CD4-positive, CD25-positive, alpha-beta regulatory T cell (primary cell): Measurements from ENCODE around the gene TBC1D4. TPM values are rescaled to one million over a fixed set of nuclear protein-coding genes. Genes with fewer than 3 reads are reported as not detected.
A peak's percentile ranks its signal among the peaks of the same experiment; 100 is the strongest.
"Not testable (repeated sequence)": the region's sequence is repeated elsewhere in the genome, so short reads cannot be mapped to it uniquely, and the experiment has no call there.

ENCODE experiments used
- ATAC-seq, 2 donors: fragments of 150-1000 bp; cut with Tn5 transposase; one replicate each; pipeline ENCODE4 v1.10.0; 2021; ENCODE audit warnings: low read depth in 2 of 2, moderate number of reproducible peaks in 2 of 2, moderate library complexity in 1 of 2
- DNase-seq, 3 donors: peaks; one replicate each; pipeline versions ENCODE4 v3.0.0 to v3.0.0-alpha.2; 2012 to 2022; ENCODE audit warnings: mixed read lengths in 1 of 3
- H3K27ac ChIP-seq: one replicate; pipeline ENCODE4 v1.7.0; 2013; ENCODE audit warnings: mild to moderate bottlenecking, low read length; ENCODE audit not compliant: insufficient read depth, poor library complexity, severe bottlenecking
- H3K27me3 ChIP-seq: one replicate; pipeline ENCODE4 v1.7.0; 2013; ENCODE audit warnings: low read length; ENCODE audit not compliant: control insufficient read depth, insufficient read depth
- H3K36me3 ChIP-seq: one replicate; pipeline ENCODE4 v1.7.0; 2013; ENCODE audit warnings: mild to moderate bottlenecking, low read length, moderate library complexity; ENCODE audit not compliant: control insufficient read depth, insufficient read depth
- H3K4me1 ChIP-seq: 2 replicates; pipeline ENCODE4 v1.7.0; 2013; ENCODE audit warnings: mild to moderate bottlenecking, low read length; ENCODE audit not compliant: insufficient read depth, control insufficient read depth, poor library complexity, severe bottlenecking
- H3K4me3 ChIP-seq: one replicate; pipeline ENCODE4 v1.7.0; 2013; ENCODE audit warnings: low read depth, mild to moderate bottlenecking, low read length, moderate library complexity
- H3K9me3 ChIP-seq, 2 experiments: 1 replicate in 1 of 2; 2 replicates in 1 of 2; pipeline ENCODE4 v1.7.0; 2013; ENCODE audit warnings: low read length in 2 of 2, mild to moderate bottlenecking in 1 of 2, moderate library complexity in 1 of 2; ENCODE audit not compliant: control insufficient read depth in 2 of 2
- H3K27ac Mint-ChIP-seq, 3 donors: one replicate each; pipeline ENCODE4 v1.8.0; 2020 to 2022; ENCODE audit warnings: mild to moderate bottlenecking in 3 of 3, mixed read lengths in 3 of 3, moderate library complexity in 2 of 3
- H3K27me3 Mint-ChIP-seq: one replicate; pipeline ENCODE4 v1.8.0; 2022; ENCODE audit warnings: mild to moderate bottlenecking, mixed read lengths
- H3K36me3 Mint-ChIP-seq: one replicate; pipeline ENCODE4 v1.8.0; 2020; ENCODE audit warnings: mixed read lengths
- H3K4me1 Mint-ChIP-seq, 4 donors: one replicate each; pipeline ENCODE4 v1.8.0; 2020 to 2022; ENCODE audit warnings: mixed read lengths in 4 of 4, mild to moderate bottlenecking in 1 of 4
- H3K4me3 Mint-ChIP-seq, 4 donors: one replicate each; pipeline ENCODE4 v1.8.0; 2020 to 2022; ENCODE audit warnings: mild to moderate bottlenecking in 4 of 4, mixed read lengths in 4 of 4, moderate library complexity in 3 of 4
- H3K9me3 Mint-ChIP-seq, 7 donors: one replicate each; pipeline ENCODE4 v1.8.0; 2020 to 2022; ENCODE audit warnings: mixed read lengths in 7 of 7, mild to moderate bottlenecking in 3 of 7, moderate library complexity in 2 of 7
- polyA plus RNA-seq, 4 donors: library from polyadenylated mRNA; unstranded; fragments of 300-500 nt; fragmentation: Illumina TruSeq; gene quantifications; one replicate each; pipeline ENCODE4 v1.2.3, GENCODE V29; 2021
- total RNA-seq: library from RNA; stranded (reverse); gene quantifications from one replicate; pipeline ENCODE4 v1.2.3, GENCODE V29; 2022

Gene TBC1D4
- total and polyA plus RNA-seq, 5 donors from 2014 or later, result 100 to 145 (median 123) TPM

DNA sequence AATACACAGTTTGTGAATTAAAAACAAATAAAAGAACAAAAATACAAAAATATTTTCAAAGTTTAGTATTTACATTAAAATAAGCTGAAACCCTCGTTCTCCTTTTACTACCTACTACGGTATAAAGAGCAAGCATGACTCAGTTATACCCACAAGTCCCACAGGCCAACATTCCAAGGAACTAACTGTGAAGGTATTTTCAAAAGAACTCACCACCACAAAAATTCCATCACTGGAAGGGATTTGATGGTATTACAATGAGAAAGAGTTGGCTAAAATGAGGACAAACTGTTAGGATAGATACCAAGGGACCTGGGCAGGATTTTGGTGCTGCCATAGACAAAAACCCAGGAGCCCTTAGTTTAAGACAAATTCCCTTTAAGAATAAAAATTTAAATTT lies 122.7 kb downstream of the TBC1D4 start:
- no peak overlapping the region for H3K4me3 Mint-ChIP-seq
- DNase-seq, result no peak
- Histone ChIP-seq H3K36me3 (no peaks in the 10 kb centered on the region), H3K4me1 (no peaks in the 10 kb centered on the region), H3K27me3 (no peaks in the 10 kb centered on the region), H3K27ac (no peak overlapping the region), H3K9me3 (no peaks in the 10 kb centered on the region), H3K4me3 (no peak overlapping the region)
- H3K36me3 Mint-ChIP-seq, result no peaks in the 10 kb centered on the region
- H3K9me3 Mint-ChIP-seq, result no peaks in the 10 kb centered on the region
- no peaks in the 10 kb centered on the region for H3K27me3 Mint-ChIP-seq
- ATAC-seq, result no peak
- H3K4me1 Mint-ChIP-seq, result peaks cover 6 to 17% (median 10%) of the 10 kb centered on the region in 4 donors
- H3K27ac Mint-ChIP-seq, result no peak overlapping the region

DNA sequence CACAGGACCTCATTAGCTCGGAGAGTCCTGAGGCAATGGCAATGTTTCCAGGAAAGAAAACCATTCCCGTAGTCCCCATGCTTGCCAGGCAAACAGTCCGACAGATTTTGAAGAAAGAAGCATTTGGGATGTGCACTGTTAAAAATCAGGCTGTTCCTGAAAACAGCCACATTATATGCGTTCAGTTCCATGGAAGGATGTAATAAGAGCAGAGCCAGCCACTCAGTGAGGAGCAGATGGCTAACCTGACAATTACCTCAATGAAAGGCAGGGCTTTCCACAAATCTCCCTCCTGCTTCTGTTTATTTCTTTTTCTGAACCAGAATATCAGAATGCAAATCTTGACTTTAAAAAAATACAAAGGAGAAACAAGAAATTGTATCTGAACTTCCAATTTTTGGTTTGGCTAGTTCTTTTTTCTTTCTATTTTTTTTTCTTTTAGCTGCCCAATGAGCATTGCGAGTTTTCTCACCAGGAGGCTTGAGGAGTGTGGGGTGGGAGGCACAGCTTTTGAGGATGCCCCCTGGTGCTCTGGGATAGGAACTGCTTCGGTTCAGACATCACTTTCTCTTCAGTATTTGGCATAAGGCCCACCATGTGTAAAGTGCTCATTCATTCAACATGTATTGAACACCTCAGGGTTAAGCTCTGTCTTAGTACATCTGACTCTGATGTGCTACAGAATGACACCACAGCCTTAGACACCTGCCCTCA lies 124.2 kb downstream of the TBC1D4 start:
- H3K9me3 Mint-ChIP-seq, result no peaks in the 10 kb centered on the region
- DNase-seq (peak; percentile 33 to 76 (median 67)), ATAC-seq (peak; percentile 91 to 92)
- no peak overlapping the region for H3K27ac ChIP-seq
- H3K4me1 ChIP-seq, result no peaks in the 10 kb centered on the region
- H3K27me3 ChIP-seq, result no peaks in the 10 kb centered on the region
- no peak overlapping the region for H3K27ac Mint-ChIP-seq
- no peaks in the 10 kb centered on the region for H3K36me3 ChIP-seq
- peaks cover 6 to 22% (median 16%) of the 10 kb centered on the region in 4 donors for H3K4me1 Mint-ChIP-seq
- H3K27me3 Mint-ChIP-seq, result no peaks in the 10 kb centered on the region
- no peak overlapping the region for H3K4me3 Mint-ChIP-seq
- no peak overlapping the region for H3K4me3 ChIP-seq
- peaks cover 3% of the 10 kb centered on the region for H3K36me3 Mint-ChIP-seq
- no peaks in the 10 kb centered on the region for H3K9me3 ChIP-seq

DNA sequence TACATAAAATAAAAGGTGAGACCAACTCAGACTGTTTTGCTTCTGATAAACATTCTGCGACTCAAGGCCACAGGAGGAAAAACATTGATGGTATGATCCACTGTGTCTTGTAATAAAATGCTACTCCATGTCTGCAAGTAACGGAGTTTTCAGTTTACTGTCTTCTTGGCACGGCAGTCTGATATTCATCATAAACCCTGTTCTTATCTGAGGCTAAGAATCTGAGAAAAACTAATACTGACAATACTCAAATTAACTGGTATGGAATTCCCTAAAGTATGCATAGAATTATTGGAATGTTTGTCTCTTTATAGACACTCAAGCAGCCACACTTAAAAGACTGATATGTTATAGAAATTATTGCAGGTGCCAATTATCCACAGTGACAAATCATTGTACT lies 125.5 kb downstream of the TBC1D4 start:
- Histone ChIP-seq H3K4me1 (no peaks in the 10 kb centered on the region), H3K36me3 (no peaks in the 10 kb centered on the region), H3K9me3 (no peaks in the 10 kb centered on the region), H3K27ac (no peak overlapping the region), H3K27me3 (no peaks in the 10 kb centered on the region), H3K4me3 (no peak overlapping the region)
- DNase-seq (no peak), ATAC-seq (no peak)
- Mint-ChIP-seq H3K36me3 (peaks cover 3% of the 10 kb centered on the region), H3K27me3 (no peaks in the 10 kb centered on the region), H3K4me3 (no peak overlapping the region), H3K27ac (no peak overlapping the region), H3K4me1 (peaks cover 6 to 22% (median 15%) of the 10 kb centered on the region in 4 donors), H3K9me3 (no peaks in the 10 kb centered on the region)

DNA sequence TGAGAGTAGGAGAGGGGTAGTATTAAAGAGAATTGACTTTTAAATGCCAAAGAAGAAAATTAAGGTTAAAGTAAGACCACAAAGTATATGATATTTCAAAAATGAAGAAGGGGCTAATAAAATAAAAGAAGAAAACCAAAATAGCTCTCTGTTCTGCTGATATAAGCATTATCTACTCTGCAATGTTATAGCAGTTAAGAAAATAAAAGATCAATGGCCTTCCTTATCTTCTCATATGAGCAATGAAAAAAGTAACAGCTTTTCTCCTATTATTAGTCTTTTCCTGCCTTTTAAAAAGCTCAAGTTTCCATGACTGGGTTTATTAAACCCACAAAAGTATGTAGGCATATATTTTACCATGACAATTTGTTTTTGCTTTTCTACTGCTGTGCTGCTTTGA lies 126.4 kb downstream of the TBC1D4 start:
- Mint-ChIP-seq H3K4me3 (no peak overlapping the region), H3K9me3 (no peaks in the 10 kb centered on the region), H3K27ac (peak overlapping the region in 1 of 3 donors; percentile 9), H3K4me1 (peaks cover 6 to 22% (median 15%) of the 10 kb centered on the region in 4 donors), H3K27me3 (no peaks in the 10 kb centered on the region), H3K36me3 (peaks cover 3% of the 10 kb centered on the region)
- ATAC-seq, result no peak
- Histone ChIP-seq H3K27me3 (no peaks in the 10 kb centered on the region), H3K9me3 (no peaks in the 10 kb centered on the region), H3K27ac (no peak overlapping the region), H3K4me3 (no peak overlapping the region), H3K36me3 (no peaks in the 10 kb centered on the region), H3K4me1 (no peaks in the 10 kb centered on the region)
- DNase-seq, result no peak

DNA sequence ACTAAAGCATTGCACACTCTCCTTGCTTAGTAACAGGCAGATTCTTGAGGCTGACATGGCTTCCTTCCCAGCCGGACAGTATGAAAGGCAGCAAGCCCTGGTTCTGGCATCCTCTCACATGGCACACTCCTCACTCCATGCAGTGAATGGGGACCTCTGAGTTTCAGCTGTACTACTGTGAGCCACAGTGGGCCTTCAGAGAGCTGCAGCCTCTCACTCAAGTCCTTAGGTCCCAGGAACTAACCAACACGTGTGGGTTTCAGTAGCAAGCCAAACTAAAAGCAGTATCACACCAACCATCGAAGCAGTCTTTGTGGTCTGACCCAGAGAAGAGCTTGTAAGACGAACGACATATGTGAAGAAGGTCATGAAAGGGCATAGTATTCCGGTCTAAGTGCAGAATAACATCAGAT lies 128.2 kb downstream of the TBC1D4 start:
- peak in 1 of 3 donors; percentile 55 for DNase-seq
- Mint-ChIP-seq H3K27ac (peak overlapping the region in 2 of 3 donors; percentile 1 to 48), H3K9me3 (no peaks in the 10 kb centered on the region), H3K36me3 (peaks cover 3% of the 10 kb centered on the region), H3K4me3 (no peak overlapping the region), H3K27me3 (no peaks in the 10 kb centered on the region), H3K4me1 (peaks cover 6 to 22% (median 15%) of the 10 kb centered on the region in 4 donors)
- peak; percentile 22 to 32 for ATAC-seq
- H3K27ac ChIP-seq, result no peak overlapping the region
- no peaks in the 10 kb centered on the region for H3K36me3 ChIP-seq
- H3K27me3 ChIP-seq, result no peaks in the 10 kb centered on the region
- no peak overlapping the region for H3K4me3 ChIP-seq
- H3K9me3 ChIP-seq, result no peaks in the 10 kb centered on the region
- no peaks in the 10 kb centered on the region for H3K4me1 ChIP-seq

DNA sequence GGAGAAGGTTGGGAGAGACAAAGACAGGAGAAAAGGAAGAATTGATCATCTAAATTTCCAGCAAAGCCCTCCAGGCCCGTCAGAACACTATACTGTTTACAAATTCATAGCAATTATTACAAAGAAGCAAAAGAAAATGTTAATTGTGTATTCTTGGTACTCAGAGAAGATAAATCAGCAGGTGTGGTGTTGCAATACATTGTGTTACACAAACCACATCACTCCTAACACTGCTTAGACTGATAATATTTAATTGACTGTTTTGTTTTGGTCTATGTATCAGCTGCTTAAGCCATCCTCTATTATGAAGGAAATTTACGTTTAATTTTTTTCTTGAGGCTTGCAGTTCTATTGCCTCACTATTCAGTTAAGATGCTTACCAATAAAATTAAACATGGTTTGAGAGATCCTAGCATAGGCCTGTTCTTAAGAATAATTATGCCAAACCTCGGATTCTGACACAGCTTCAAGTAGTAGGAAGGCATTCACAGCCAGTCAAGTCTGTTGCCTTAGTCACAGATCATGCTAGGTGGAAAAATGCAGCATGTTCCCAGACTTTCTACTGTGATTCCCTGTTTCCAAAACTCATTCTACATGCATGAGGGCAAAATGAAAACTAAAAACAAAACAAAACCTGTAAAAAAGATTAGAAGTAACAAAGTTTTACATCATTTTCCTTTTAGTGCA lies 129.2 kb downstream of the TBC1D4 start:
- peaks cover 2 to 18% (median 15%) of the 10 kb centered on the region in 4 donors for H3K4me1 Mint-ChIP-seq
- Histone ChIP-seq H3K27ac (no peak overlapping the region), H3K4me3 (no peak overlapping the region), H3K27me3 (no peaks in the 10 kb centered on the region), H3K4me1 (no peaks in the 10 kb centered on the region), H3K36me3 (no peaks in the 10 kb centered on the region), H3K9me3 (no peaks in the 10 kb centered on the region)
- no peak overlapping the region for H3K27ac Mint-ChIP-seq
- H3K27me3 Mint-ChIP-seq, result no peaks in the 10 kb centered on the region
- DNase-seq (no peak), ATAC-seq (no peak)
- H3K4me3 Mint-ChIP-seq, result no peak overlapping the region
- H3K9me3 Mint-ChIP-seq, result no peaks in the 10 kb centered on the region
- H3K36me3 Mint-ChIP-seq, result peaks cover 3% of the 10 kb centered on the region

DNA sequence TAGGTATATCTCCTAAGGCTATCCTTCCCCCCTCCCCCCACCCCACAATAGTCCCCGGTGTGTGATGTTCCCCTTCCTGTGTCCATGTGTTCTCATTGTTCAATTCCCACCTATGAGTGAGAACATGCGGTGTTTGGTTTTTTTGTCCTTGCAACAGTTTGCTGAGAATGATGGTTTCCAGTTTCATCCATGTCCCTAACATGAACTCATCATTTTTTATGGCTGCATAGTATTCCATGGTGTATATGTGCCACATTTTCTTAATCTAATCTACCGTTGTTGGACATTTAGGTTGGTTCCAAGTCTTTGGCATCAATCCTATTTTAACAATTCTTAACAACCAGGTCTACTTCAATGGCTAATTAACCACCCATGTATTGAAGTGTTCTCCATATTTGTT lies 130.4 kb downstream of the TBC1D4 start:
- H3K4me1 Mint-ChIP-seq, result peaks cover 4 to 17% (median 11%) of the 10 kb centered on the region in 4 donors
- not testable (repeated sequence) for H3K36me3 Mint-ChIP-seq, H3K9me3 Mint-ChIP-seq, H3K4me3 ChIP-seq, H3K27ac Mint-ChIP-seq, H3K27me3 Mint-ChIP-seq, H3K27me3 ChIP-seq, H3K4me3 Mint-ChIP-seq, ATAC-seq, H3K27ac ChIP-seq, H3K36me3 ChIP-seq, DNase-seq, H3K4me1 ChIP-seq, H3K9me3 ChIP-seq

DNA sequence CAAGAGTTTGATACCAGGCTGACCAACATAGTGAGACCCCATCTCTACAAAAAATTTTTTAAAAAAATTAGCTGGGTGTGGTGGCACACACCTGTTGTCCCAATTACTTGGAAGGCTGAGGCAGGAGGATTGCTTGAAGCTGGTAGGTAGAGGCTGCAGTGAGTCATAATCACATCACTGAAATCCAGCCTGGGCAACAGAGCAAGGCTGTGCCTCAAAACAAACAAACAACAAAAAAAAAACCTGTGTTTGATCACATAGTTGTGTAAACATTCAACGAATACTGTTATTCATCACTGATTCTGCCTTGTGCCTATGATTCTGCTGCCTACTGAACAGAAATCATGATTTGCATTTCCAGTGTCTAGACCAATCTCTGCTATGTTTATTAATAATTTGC lies 134.0 kb downstream of the TBC1D4 start:
- Mint-ChIP-seq H3K9me3 (no peaks in the 10 kb centered on the region), H3K27ac (no peak overlapping the region), H3K27me3 (no peaks in the 10 kb centered on the region), H3K4me1 (peaks cover 0 to 4% (median 2%) of the 10 kb centered on the region in 4 donors), H3K4me3 (no peak overlapping the region), H3K36me3 (no peaks in the 10 kb centered on the region)
- Histone ChIP-seq H3K36me3 (no peaks in the 10 kb centered on the region), H3K4me1 (no peaks in the 10 kb centered on the region), H3K27me3 (no peaks in the 10 kb centered on the region), H3K27ac (no peak overlapping the region), H3K9me3 (no peaks in the 10 kb centered on the region), H3K4me3 (no peak overlapping the region)
- ATAC-seq, result no peak
- no peak for DNase-seq
